HG03432 (cell line): ENCODE measurements around the gene KRTAP10-10.
"Not testable (repeated sequence)": the region's sequence is repeated elsewhere in the genome, so short reads cannot be mapped to it uniquely, and the experiment has no call there.

Experiments used
- ATAC-seq: cut with Tn5 transposase; IDR thresholded peaks from one replicate; pipeline ENCODE4 v1.9.1; 2021; ENCODE audit warnings: mild to moderate bottlenecking, moderate library complexity; ENCODE audit not compliant: unreplicated experiment

KRTAP10-10 gene

DNA sequence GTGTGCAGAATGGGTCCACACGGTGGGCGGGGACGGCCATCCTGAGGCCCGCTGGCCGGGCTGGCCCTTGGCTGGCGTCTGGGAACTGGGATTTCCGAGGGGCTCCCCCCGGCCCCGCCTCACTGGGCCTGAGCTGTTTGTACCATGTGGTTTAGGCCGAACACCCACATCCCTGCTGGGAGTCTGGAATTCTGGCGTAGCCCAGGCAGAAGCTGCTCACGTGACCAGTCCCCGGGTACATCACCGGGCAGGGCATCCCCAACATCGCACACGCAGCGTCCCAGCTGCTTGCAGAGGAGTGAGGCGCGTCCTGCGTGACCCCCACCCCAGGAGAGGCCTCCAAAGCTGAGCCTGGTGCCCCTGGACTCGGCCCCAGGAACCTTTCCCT, 34.7 kb upstream of the KRTAP10-10 start:
- ATAC-seq, result no peak

DNA sequence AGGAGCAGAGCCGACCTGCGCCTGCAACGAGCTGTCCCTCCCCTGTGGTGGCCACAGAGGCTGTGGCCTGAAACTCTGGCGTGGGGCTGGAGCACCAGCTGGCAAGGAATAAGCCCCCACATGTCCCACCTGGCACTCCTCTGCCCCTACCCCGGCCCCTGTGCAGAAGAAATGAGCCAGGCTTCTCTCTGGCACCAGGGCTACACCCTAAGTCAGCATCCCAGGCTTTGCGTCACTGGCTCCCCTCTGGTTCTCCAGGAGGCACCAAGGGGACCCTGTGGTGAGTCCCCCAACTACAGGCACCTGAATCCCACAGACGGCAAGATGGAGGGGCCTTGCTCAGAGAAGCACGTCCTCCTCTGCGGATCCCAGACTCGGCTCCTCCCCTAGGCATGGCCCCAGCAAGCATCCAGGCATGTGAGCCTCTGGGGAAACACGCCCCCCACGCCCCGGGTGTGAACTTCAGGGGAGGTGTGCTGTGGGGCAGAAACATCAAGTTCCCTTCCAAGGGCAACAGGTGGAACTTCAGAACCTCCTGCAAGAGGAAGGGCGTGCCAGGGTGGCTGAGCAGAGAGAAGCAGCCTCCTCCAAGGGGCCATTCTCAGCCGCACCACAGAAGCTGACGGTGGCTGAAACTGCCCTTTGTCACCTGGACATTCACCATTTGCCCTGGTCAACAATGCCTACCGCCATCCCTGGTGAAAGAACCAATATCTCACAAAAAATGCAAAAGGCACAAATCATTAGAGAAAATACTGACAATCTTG, 33.9 kb upstream of the KRTAP10-10 start:
- no peak for ATAC-seq

DNA sequence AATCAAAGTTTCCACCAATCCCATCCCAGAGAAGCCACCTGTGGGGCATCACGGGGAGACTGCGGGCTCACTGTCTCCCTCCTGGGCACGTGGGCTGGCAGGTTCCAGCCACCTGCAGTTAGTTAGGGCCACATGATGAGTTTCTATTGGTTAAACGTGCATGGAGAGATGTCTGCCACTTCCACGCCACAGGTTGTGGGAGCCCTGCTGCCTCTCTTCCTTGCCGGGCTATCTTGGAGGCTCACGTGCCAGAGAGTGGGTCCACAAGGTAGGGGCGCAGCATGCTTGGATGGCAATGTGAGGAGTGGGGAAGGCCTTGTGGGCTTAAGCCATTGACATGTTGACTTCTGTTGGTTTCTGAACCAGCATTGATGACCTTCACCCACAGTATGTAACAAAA, 33.2 kb upstream of the KRTAP10-10 start:
- no peak for ATAC-seq

DNA sequence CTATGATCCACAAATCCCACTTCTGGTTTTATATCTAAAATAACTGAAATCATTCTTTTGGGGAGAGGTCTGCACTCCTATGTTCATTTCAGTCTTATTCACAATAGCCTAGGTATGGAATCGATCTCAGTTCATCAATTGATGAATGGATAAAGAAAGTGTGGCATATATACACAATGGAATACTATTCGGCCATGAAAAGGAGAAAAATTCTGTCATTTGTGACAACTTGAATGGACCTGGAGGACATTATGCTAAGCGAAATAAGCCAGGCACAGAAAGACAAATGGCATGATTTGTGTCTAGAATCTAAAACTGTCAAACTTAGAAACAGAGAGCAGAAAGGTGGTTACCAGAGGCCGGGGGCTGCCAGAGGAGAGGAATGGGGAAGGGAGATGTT, 30.7 kb upstream of the KRTAP10-10 start:
- no peak for ATAC-seq

DNA sequence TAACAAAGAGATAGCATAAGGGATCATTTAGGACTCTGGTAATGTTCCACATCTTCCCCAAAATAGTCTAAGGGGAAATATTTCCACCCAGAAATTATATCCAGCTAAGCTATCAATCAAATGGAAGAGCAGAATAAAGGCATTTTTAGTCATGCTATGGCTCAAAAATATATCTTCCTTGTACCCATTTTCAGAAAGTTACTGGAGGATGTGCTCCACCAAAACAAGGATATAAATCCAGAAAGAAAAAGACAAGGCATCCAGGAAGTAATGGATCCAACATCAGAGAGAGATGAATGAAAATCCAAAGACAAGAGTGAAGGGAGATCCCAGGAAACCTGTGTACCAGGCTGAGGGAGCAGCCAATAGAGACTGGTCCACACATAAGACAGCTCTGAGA, 28.0 kb upstream of the KRTAP10-10 start:
- ATAC-seq, result no peak

DNA sequence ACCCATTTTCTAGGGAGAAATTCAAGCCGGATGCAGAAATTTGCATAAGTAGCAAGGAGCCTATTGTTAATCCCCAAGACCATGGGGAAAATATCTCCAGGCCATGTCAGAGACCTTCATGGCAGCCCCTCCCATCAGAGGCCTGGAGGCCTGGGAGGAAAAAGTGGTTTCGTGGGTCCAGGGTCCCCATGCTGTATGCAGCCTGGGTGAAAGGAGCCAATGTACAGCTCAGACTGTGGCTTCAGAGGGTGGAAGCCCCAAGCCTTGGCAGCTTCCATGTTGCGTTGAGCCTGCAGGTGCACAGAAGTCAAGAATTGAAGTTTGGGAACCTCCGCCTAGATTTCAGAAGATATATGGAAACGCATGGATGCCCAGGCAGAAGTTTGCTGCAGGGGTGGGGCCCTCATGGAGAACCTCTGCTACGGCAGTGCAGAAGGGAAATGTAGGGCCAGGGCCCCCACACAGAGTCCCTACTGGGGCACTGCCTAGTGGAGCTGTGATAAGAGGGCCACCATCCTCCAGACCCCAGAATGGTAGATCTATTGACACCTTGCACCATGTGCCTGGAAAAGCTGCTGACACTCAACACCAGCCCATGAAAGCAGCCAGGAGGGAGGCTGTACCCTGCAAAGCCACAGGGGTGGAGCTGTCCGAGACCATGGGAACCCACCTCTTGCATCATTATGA, 26.9 kb upstream of the KRTAP10-10 start:
- not testable (repeated sequence) for ATAC-seq

DNA sequence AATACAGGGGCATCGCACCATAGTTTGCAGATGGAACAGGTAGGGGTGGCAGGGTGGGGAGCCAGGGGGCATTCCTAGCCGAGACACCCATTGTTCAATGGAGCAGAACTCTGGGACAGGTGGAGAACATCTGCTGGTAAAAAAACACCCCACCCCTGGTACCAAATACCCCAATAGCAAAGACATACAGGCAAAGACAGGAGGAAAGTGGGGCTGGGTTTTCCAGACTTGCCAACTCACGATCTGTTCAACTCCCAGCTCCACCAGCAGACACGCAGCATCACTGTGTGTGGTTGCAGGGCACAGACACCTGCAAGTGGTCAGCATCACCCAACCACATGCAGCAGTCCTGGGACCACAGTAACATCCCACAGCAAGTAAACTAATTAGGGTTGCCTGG, 25.6 kb upstream of the KRTAP10-10 start:
- ATAC-seq, result no peak

DNA sequence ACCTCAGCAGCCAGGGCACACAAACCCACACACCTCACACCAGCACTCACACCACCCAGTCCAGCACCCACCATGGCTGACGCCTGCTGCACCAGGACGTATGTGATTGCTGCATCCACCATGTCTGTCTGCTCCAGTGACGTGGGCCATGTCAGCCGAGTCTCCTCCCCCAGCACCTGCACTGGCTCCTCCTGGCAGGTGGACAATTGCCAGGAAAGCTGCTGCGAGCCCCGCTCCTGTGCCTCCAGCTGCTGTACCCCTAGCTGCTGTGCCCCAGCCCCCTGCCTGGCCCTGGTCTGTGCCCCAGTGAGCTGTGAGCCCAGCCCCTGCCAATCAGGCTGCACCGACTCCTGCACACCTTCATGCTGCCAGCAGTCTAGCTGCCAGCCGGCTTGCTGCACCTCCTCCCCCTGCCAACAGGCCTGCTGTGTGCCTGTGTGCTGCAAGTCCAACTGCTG, 25.1 kb upstream of the KRTAP10-10 start, which contains the start of gene KRTAP10-8:
TSS of gene KRTAP10-8 (plus strand) at position 51 of the 458 bp plus-strand sequence. CDS start at position 73, 22 bp downstream.
- no peak for ATAC-seq

DNA sequence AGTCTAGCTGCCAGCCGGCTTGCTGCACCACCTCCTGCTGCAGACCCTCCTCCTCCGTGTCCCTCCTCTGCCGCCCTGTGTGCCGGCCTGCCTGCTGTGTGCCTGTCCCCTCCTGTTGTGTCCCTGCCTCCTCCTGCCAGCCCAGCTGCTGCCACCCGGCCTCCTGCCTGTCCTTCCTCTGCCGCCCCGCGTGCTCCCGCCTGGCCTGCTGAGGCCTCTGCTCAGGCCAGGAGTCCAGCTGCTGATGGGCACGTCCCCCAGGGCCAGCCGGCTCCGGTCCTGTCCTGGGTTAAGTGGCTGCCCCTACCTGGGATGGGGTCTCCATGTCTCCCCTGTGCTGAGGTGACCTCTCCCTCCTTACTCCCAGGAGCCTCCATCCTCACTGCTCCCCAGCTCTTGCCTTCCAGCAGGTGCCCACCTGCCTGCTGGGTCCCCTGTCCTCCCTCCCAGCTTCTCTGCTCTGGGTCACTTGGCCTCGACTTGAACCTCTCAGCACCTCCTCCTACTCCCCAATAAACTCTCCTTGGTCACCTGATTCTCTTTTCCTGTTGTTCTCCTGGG, 24.4 kb upstream of the KRTAP10-10 start:
- ATAC-seq, result no peak

DNA sequence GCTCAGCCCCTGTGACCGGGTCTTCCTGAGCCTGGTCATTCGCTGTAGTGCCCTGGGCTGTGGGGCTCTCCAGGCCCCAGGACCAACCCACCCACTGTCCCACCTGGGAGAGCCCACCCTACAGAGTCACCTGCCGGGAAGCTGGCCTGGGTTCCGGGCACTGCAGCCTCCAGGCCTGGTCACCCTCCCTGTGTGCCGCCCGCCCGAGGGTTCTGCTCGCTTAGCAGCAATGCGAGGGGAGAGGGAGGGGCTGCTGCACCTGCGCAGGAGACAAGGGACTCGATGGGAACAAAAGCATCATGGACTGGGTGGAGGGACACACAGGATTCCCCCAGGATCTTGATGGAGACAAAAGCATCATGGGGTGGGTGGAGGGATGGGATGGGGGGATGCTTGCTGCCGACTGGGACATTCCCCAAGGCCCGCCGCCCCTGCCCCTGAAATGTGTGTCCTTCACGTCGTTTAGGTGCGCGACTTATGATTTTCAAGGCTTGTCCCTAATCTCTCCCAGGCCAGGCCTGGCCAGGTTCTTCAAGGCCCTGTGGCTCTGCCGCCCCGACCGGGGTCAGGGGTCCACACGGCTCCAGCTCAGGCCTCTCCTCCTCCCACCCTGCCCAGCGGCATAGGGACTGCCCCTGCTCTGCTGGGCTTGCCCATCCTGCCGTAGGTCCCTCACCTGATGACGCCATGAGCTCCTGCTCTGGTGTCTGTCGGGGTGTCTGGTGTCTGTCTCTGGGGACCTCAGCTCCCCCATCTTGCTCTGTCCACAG, 23.6 kb upstream of the KRTAP10-10 start:
- no peak for ATAC-seq

DNA sequence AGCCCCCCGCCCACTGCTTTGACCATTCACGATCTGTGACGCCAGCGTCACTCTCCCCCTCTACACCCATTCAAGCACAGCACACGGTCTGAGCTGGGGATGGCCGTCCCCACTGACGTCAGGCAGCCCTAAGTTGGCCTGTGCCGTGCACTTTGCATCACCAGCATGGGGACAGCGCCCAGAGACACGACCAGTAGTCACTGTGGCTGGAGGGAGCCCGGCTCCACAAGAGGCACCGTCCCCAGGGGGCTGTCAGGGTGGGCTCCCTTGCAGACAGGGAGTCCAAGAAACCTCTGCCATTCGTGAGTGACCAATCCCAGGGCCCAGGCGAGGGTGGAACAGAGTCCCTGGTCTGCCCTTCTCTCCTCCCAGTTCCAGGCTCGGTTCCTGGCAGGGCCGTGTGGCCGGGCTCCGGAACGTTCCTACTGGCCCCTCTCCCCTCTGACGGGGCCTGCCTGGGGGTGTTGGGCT, 23.0 kb upstream of the KRTAP10-10 start:
- ATAC-seq, result no peak

DNA sequence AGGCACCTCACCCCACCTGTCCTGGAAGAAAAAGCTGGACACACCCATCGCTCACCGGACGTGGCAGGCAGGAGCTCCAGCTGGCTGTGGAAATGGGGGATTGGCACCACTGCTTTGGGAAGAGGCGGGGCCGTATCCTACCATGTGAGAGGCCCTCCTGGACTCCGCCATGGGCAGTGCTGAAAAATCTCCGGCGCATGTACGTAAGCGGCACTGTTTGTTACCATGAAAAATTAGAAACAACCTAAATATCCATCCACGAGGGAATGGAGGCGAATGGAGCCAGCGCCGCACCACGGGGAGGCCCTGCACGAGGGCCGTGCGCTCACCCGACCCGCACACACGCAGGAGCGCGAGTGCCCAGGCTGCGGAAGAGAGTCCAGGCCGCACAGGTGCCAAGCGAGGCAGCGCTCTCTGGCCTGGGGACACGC, 22.2 kb upstream of the KRTAP10-10 start:
- ATAC-seq, result no peak

DNA sequence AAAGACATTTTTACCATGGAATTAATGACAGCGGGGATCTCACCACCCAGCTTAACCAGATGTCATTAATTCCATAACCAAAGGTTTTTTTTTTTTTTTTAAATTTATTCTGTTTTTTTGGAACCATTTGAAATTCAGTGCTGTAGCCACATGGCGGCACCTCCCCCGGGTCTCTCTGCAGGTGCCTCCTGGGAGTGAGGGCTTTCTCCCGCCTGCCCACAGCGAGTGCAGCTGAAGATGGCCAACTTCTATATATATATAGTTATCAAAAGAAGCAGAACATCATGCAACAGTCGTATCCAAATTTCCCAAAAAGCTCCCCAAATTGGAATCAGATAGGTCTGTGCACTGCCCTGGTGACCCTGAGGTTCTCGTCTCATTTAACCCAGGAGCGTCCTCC, 21.7 kb upstream of the KRTAP10-10 start:
- no peak for ATAC-seq

DNA sequence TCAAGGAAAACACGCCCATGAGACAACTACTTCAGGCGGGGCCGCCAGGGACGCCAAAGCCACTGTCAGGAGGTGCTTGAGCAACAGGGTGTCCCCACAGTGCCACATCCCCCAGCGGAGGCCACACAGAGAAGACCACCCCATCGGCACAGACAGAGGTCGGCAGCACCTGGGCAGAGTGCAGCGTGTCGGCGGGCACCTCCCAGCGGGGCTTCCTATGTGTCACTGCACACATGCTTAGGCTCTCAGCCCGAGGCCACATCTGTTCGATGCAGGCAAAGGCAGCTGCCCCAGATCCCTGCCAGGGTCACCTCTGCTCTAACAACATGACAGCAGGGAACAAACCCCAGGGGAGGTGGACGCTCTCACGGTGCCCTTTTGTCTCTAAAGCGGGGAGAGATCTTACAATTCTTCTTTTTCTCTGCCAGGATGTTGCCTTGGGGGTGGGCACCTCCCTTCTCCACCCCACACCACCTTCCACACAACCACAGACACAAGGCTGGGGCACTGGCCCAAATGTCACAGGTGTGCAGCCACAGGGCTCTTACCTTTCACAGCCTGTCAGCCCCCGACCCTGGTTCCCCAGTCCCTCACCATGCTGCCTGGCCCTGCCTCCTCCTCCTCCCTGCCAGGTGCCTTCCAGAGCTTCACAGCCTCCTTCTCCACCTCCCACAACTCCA, 21.1 kb upstream of the KRTAP10-10 start:
- ATAC-seq, result no peak

DNA sequence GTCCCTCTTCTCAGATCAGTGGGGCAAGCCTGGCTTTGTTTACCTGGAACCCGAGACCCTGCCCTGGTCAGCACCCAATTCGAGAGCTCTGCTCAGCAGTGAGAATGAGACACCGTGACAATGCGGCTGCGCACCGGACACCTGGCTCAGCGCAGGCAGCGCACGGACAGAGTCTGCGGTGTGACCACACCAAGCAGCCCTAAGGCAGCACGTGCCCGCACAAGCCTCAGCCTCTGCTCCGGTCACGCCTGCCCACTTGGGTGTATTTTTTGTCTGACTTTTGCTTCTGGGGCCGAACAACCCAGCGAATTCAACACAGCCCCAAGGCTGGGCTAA, 20.6 kb upstream of the KRTAP10-10 start:
- ATAC-seq, result no peak

DNA sequence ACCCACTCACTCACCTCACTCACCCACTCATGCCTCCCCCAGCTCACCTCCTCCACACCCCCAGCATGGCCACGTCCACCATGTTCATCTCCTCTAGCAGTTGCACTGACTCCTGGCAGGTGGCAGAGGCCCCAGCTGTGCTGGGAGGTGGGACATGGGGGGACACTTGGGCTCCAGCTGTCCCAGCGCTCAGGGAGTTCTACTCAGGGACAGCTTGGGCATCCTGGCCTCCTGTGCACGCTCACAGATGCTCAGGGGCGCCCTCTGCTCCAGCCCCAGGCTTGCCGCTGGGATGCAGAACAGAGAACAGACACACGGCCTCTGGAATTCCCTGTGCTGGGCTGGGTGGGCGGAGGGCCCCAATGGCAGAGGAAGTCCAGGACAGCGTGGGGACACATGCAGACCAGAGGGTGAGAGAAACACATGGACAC, 20.1 kb upstream of the KRTAP10-10 start:
- no peak for ATAC-seq

DNA sequence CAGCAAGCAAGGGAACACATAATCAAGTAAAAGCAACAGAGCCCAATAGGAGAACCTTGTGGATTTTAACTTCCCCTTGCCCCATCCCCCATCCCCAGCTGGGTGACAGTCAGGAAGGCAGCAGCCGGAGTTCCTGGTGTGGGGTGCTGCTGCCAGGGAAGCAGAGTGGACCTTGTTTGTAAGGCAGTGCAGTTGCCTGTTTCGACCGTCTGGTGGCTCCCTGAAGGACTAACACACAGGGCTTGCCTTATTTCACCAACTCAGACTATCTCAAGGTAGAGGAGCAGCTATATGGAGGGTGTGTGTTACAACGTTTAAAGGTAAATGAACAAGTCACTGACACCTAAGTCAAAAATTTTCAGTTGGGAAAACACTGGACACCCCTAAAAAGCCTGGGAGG, 18.7 kb upstream of the KRTAP10-10 start:
- ATAC-seq, result no peak

DNA sequence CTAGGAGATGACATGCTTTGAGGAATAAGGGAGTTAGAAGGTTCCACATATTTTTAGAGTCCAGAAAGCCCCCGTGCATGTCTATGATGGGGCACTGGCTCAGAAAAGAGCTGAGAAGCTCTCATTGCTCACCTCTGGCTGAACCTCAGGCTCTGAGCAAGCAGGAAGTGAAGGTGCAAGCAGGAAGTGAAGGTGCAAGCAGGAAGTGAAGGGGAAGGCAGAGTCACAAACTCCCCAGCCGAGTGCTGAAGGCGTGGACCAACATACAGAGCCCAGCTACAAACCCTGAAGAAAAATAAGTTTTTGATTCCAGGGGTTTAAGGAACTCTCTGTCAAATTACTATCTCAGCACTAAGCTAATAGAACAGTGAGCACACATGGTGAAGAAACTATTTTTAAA, 18.2 kb upstream of the KRTAP10-10 start:
- no peak for ATAC-seq

DNA sequence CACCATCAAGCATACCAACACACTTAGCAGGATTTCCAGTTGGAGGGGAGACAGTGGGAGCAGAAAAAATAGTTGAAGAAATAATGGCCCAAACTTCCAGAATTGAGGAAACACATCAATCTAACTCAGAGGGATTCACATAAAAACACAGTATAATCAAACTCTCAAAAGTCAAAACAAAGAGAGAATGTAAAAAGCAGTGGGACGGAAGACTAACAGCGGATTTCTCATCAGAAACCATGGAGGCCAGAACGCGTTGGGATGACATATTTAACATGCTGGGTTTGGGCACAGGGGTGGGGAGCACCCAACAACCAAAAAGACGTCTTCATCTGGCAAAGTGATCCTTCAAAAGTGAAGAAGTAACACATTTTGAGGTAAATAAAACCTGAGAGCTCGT, 17.3 kb upstream of the KRTAP10-10 start:
- ATAC-seq, result no peak

DNA sequence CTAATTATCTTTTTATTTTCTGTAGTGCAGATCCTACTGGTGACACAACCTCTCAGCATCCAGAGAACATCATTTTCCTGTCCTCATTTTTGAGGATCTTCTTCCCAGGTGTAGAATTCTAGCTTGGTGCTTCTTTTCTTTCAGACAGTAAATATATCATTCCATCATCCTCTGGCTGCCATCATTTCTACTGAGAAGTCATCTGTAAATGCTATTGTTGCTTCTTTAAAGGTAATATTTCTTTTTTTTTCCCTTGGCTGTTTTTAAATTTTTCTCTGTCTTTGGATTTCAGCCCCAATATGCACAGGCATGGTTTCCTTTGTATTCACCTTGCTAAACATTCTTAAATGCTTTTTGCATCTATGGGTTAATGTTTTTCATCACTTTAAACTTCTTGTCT, 13.6 kb upstream of the KRTAP10-10 start:
- ATAC-seq, result no peak

DNA sequence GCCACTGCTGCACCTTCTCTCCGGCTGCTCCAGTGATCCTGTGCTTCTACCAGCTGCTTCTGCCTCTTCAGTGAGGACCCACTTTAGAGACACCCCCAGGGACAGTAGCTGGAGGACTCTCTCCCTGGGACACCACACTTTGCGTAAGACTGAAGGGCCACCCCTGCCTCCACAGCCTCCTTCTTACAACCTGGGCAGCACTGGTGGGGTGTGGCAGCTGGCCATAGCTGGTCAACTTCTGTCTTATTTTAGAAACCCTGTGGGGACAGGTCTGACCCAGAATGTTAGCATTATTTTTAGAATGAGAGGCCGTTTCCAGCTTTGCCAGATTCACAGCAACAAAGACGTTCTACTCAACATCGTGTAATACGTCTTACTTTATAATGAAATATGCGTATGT, 11.4 kb upstream of the KRTAP10-10 start:
- ATAC-seq, result no peak
